K562 (cell line): ENCODE measurements around the gene PDZRN3. TPM values are rescaled to one million over a fixed set of nuclear protein-coding genes. Genes with fewer than 3 reads are reported as not detected.

Experiments
- ATAC-seq: fragments of 200-7000 bp; cut with Tn5 transposase; 3 replicates; pipeline ENCODE4 v1.9.1; 2020; ENCODE audit warnings: moderate library complexity
- BruUV-seq: library from RNA; stranded (reverse); fragments of 400-500 nt; replicated peaks from 2 replicates; lab custom pipeline; 2021; lab: Mats Ljungman, UMichigan
- CTCF ChIA-PET: fragments of 300-600 bp; formaldehyde crosslinking; extraction: SDS; loops from one replicate; lab custom pipeline; 2021; ENCODE audit warnings: low intra/inter-chr PET ratio; lab: Yijun Ruan, JAX
- POLR2A ChIA-PET: fragments of 300-600, 350-650 bp; sonication (Branson Sonifier 250); formaldehyde crosslinking; extraction: SDS; loops from one replicate; lab custom pipeline; 2021; ENCODE audit warnings: antibody characterized with exemption, inconsistent platforms; lab: Yijun Ruan, JAX
- DNase-seq, 4 experiments: peaks; one replicate each; pipeline versions ENCODE4 v3.0.0 to v3.0.0-alpha.2; 2011 to 2018; ENCODE audit warnings: low spot score in 3 of 4, mixed read lengths in 3 of 4; ENCODE audit errors: extremely low read depth in 1 of 4
- FAIRE-seq: peaks from 2 replicates; lab custom pipeline; 2011; peaks lifted over from hg19 to GRCh38; lab: Jason Lieb, UNC
- H2AFZ ChIP-seq: 2 replicates; pipeline ENCODE4 v1.6.0; 2011; ENCODE audit warnings: low read depth, low read length, control low read depth, inconsistent platforms
- H3K27ac ChIP-seq: fragments of 200-600 bp; 3 replicates; pipeline ENCODE4 v1.8.0; 2011; ENCODE audit warnings: low read depth, mild to moderate bottlenecking, control low read depth, inconsistent platforms, low read length, moderate library complexity, mixed read lengths; ENCODE audit errors: extremely low read depth
- H3K27me3 ChIP-seq, 2 experiments: fragments of 300-600 bp in 1 of 2; 2 replicates in 1 of 2; 3 replicates in 1 of 2; pipeline versions ENCODE4 v1.6.0 to v1.8.0; 2011; ENCODE audit warnings: inconsistent platforms in 2 of 2, low read length in 2 of 2, mild to moderate bottlenecking in 1 of 2, mixed read lengths in 1 of 2, moderate library complexity in 1 of 2; ENCODE audit not compliant: control insufficient read depth in 2 of 2, insufficient read depth in 2 of 2
- H3K36me3 ChIP-seq: fragments of 300-600 bp; 3 replicates; pipeline ENCODE4 v1.8.0; 2011; ENCODE audit warnings: mild to moderate bottlenecking, low read length, inconsistent platforms; ENCODE audit not compliant: control insufficient read depth, insufficient read depth
- H3K4me1 ChIP-seq, 2 experiments: fragments of 200-600 bp in 1 of 2; replicated peaks in 1 of 2; 2 replicates in 1 of 2; 3 replicates in 1 of 2; pipeline versions ENCODE4 v1.5.1 to v1.8.0; 2011; ENCODE audit warnings: inconsistent platforms in 2 of 2, low read length in 2 of 2, mild to moderate bottlenecking in 1 of 2, mixed read lengths in 1 of 2, moderate library complexity in 1 of 2; ENCODE audit not compliant: control insufficient read depth in 2 of 2, insufficient read depth in 2 of 2
- H3K4me2 ChIP-seq: 2 replicates; pipeline ENCODE4 v1.6.1; 2011; ENCODE audit warnings: low read length, control low read depth, inconsistent platforms, mixed read lengths; ENCODE audit not compliant: insufficient read depth
- H3K4me3 ChIP-seq: fragments of 200-600 bp; sonication (generic), shearing (Covaris generic); 2 replicates; pipeline ENCODE4 v1.5.1; 2016; ENCODE audit warnings: control low read depth, inconsistent platforms
- H3K79me2 ChIP-seq: fragments of 200-600 bp; 3 replicates; pipeline ENCODE4 v1.8.0; 2011; ENCODE audit warnings: low read length, inconsistent platforms; ENCODE audit not compliant: control insufficient read depth, insufficient read depth
- H3K9ac ChIP-seq, 2 experiments: 2 replicates each; pipeline versions ENCODE4 v1.6.0 to v1.6.1; 2011; ENCODE audit warnings: low read depth in 2 of 2, low read length in 2 of 2, control low read depth in 1 of 2, inconsistent platforms in 1 of 2, mild to moderate bottlenecking in 1 of 2, mixed read lengths in 1 of 2; ENCODE audit not compliant: insufficient read depth in 1 of 2
- H3K9me1 ChIP-seq: one replicate; pipeline ENCODE4 v1.6.0; 2011; ENCODE audit warnings: inconsistent platforms, mild to moderate bottlenecking, low read length, moderate library complexity; ENCODE audit not compliant: control insufficient read depth, insufficient read depth
- H3K9me3 ChIP-seq: replicated peaks from 2 replicates; pipeline ENCODE4 v1.5.1; 2011; ENCODE audit warnings: low read depth, low read length, inconsistent platforms; ENCODE audit not compliant: control insufficient read depth, insufficient read depth
- H4K20me1 ChIP-seq: replicated peaks from 2 replicates; pipeline ENCODE4 v1.6.1; 2011; ENCODE audit warnings: low read length, inconsistent platforms, mixed read lengths; ENCODE audit not compliant: control insufficient read depth, insufficient read depth
- NR2F6 ChIP-seq: fragments of 450-650 bp; formaldehyde crosslinking; IDR thresholded peaks from 2 replicates; pipeline ENCODE4 v1.4.0; 2020; ENCODE audit warnings: mild to moderate bottlenecking
- PTBP1 ChIP-seq: fragments of 200-400 bp; formaldehyde crosslinking; IDR thresholded peaks from 2 replicates; pipeline ENCODE4 v1.6.1; 2017; ENCODE audit warnings: low read depth, low read length
- WGBS: fragments of 100-300 bp; shearing (Covaris generic); methylation state at CpG from one replicate; pipeline ENCODE4 v1.1.6; 2016; ENCODE audit warnings: low coverage, mixed read lengths; ENCODE audit not compliant: insufficient coverage; ENCODE audit errors: missing lambda C conversion rate; 5-methylcytosine and 5-hydroxymethylcytosine counted together
- in situ Hi-C: fragments of 300-500 bp; cut with MboI; formaldehyde crosslinking; loops from 4 replicates; pipeline ENCODE4 v1.15.0; 2018; ENCODE audit warnings: inconsistent platforms, mixed read lengths
- intact Hi-C: fragments of 100-400 bp; cut with micrococcal nuclease; formaldehyde crosslinking; loops from 2 replicates; pipeline ENCODE4 v1.14.2; 2022
- polyA plus RNA-seq, 8 experiments: library from polyadenylated mRNA; depleted of rRNA in 4 of 8; stranded (reverse) in 5 of 8; unstranded in 3 of 8; fragments of >200 nt; fragmentation: Nextera tagmentation in 2 of 8; fragmentation: Illumina TruSeq in 1 of 8; extraction: Ambion mirVana in 2 of 8; extraction: Trizol in 1 of 8; gene quantifications; 2 replicates each; pipeline versions ENCODE4 v1.2.1 to v1.2.3, GENCODE V29; 2011 to 2014; ENCODE audit warnings: inconsistent platforms in 1 of 8, missing spikeins in 1 of 8
- total RNA-seq, 7 experiments: library from RNA; depleted of rRNA in 6 of 7; stranded (reverse); fragments of >200 nt in 6 of 7; fragmentation: Illumina TruSeq in 2 of 7; extraction: Trizol in 2 of 7; gene quantifications; 2 replicates each; pipeline versions ENCODE4 v1.2.1 to v1.2.3, GENCODE V29; 2011 to 2021; ENCODE audit warnings: low replicate concordance in 1 of 7
- TF ChIP-seq, protein P1 (sequence below): IDR thresholded peaks from 2 replicates; pipeline ENCODE4 v1.6.1; 2012; ENCODE audit warnings: low read depth, low read length, improper control_type of control experiment, borderline replicate concordance
- TF ChIP-seq, protein P2 (sequence below): fragments of 250-450 bp; sonication (Bioruptor Pico); IDR thresholded peaks from 2 replicates; pipeline ENCODE4 v1.5.0; 2020; ENCODE audit warnings: mild to moderate bottlenecking, borderline replicate concordance

The PDZRN3 gene
- total and polyA plus RNA-seq, 9 of the 15 experiments (the other 6 are each of a cell fraction or from before 2014, with no cell fraction given) = 0.16 TPM; not detected in 8

DNA sequence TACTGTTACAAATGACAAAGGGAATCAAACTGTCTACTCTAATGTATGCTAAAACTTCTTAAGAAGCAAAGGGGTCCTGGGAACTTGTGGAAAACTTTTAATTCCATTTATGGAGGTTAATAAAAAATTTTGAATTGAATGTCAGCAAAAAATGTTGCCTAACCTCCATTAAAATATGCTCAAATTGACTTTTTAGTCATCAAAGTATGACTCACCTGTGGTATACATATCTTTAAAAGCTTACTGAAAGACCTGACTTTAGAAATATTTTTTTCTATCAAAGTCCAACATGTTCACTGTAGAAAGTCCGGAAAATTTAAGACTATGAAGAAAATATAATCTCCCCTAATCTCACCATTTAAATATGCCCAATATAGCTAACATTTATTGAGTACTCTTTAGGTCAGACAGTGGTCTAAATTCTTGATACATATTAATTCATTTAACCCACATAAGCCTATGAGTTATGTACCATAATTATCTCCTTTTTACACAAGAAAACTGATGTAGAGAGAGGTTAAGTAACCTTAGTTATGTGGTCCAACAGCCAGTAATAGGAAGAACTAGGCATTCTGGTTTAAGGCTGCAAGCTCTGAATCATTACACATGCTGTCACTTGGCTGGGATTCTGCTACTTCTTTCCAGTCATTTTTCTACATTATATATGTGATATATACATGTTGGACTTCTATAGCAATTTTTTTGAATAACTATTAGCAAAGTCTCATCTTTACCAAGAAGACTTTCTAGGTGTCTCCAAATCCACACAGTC lies 83.6 kb downstream of the PDZRN3 start:
- TF ChIP-seq, protein P1, sequence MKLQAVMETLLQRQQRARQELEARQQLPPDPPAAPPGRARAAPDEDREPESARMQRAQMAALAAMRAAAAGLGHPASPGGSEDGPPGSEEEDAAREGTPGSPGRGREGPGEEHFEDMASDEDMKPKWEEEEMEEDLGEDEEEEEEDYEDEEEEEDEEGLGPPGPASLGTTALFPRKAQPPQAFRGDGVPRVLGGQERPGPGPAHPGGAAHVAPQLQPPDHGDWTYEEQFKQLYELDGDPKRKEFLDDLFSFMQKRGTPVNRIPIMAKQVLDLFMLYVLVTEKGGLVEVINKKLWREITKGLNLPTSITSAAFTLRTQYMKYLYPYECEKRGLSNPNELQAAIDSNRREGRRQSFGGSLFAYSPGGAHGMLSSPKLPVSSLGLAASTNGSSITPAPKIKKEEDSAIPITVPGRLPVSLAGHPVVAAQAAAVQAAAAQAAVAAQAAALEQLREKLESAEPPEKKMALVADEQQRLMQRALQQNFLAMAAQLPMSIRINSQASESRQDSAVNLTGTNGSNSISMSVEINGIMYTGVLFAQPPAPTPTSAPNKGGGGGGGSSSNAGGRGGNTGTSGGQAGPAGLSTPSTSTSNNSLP = no peak
- TF ChIP-seq, protein P2, sequence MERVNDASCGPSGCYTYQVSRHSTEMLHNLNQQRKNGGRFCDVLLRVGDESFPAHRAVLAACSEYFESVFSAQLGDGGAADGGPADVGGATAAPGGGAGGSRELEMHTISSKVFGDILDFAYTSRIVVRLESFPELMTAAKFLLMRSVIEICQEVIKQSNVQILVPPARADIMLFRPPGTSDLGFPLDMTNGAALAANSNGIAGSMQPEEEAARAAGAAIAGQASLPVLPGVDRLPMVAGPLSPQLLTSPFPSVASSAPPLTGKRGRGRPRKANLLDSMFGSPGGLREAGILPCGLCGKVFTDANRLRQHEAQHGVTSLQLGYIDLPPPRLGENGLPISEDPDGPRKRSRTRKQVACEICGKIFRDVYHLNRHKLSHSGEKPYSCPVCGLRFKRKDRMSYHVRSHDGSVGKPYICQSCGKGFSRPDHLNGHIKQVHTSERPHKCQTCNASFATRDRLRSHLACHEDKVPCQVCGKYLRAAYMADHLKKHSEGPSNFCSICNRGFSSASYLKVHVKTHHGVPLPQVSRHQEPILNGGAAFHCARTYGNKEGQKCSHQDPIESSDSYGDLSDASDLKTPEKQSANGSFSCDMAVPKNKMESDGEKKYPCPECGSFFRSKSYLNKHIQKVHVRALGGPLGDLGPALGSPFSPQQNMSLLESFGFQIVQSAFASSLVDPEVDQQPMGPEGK (CRISPR knock-in tag) = no peak
- no peak for TF ChIP-seq PTBP1
- TF ChIP-seq NR2F6 = no peak
- Histone ChIP-seq H3K27ac (no peak overlapping the region), H3K9ac (no peak overlapping the region), H3K27me3 (no peaks in the 10 kb centered on the region), H3K9me3 (no peaks in the 10 kb centered on the region), H4K20me1 (no peaks in the 10 kb centered on the region), H3K79me2 (no peaks in the 10 kb centered on the region), H3K4me2 (no peak overlapping the region), H3K4me1 (no peaks in the 10 kb centered on the region), H3K4me3 (no peak overlapping the region), H2AFZ (no peak overlapping the region), H3K9me1 (no peaks in the 10 kb centered on the region), H3K36me3 (no peaks in the 10 kb centered on the region)
- DNase-seq (no peak), ATAC-seq (no peak), FAIRE-seq (no peak)
- intact Hi-C loops = no loop called here
- 0% methylated on average over 1 of the region's 1 CpG for WGBS
- no TSS peak for BruUV-seq
- ChIA-PET POLR2A (no interaction called here), CTCF (interaction anchor here (0.6 kb wide), 1 partner anchor 1404 kb away, joined by 3 read pairs; no protein-coding TSS in a partner anchor)
- in situ Hi-C loops = no loop called here
